GM19463 (cell line): ENCODE data around the gene TPD52L1.

ENCODE experiments used
- ATAC-seq: cut with Tn5 transposase; IDR thresholded peaks from one replicate; pipeline ENCODE4 v1.9.1; 2021; ENCODE audit warnings: mild to moderate bottlenecking, moderate library complexity; ENCODE audit not compliant: unreplicated experiment

Gene TPD52L1

GRCh38 chr6:125174626-125175025, 21.1 kb downstream of the TPD52L1 start:
- ATAC-seq: no peak

DNA sequence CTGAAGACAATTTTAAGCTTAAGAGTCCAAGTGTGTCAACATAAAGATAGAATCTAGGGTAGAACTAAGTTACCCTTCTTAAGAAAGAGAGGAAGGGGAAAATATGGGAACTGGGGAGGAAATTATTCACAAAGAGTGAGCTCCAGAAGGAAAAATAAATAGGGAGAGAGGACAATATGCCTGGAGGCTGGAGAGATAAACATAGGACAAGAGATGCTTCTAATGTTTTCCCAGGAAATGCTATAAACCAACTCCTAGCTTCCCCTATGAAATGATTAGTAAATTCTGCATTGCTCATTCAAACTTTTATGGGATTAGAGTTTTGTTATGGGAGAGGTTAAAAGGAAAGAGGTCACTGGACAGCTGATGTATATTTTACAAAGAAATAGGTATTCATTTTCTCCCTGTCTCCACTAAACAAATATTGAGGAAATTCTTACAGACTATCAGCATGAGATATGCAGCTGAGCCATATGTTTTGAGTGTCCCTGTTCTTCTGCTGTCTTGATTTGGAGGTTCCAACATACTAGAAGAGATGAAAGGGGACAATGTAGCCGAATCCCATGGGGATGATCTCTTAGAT, 22.0 kb downstream of the TPD52L1 start:
- ATAC-seq: no peak

GRCh38 chr6:125182237-125183008, 28.9 kb downstream of the TPD52L1 start:
- ATAC-seq: no peak

GRCh38 chr6:125183391-125183790, 29.8 kb downstream of the TPD52L1 start:
- no peak for ATAC-seq

DNA sequence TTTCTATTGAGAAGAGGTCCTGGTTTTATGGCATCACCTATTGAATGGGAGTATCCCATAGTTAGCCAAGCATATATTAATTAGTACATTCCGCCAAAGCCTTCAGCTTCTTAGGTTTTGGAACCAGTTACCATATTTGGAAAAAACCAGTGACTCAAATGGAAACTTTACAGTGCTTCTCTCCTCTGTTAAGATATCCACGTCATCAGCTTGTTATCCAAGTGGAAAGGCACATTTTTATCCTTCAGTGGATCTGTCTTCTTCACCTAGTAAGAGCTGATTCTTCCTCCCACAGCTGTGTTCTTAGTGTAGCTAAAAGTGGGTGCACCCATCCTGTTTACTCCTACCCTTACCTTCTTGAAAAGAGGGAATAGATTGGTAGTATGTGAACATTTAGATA, 34.5 kb downstream of the TPD52L1 start:
- no peak for ATAC-seq

- ATAC-seq: no peak
These were observed 35.1 kb downstream of the TPD52L1 start for GRCh38 chr6:125188594-125189203.

- ATAC-seq: no peak
These were observed 35.9 kb downstream of the TPD52L1 start for GRCh38 chr6:125189494-125189893.

- ATAC-seq: no peak
These were observed 37.1 kb downstream of the TPD52L1 start for GRCh38 chr6:125190667-125191066.

DNA sequence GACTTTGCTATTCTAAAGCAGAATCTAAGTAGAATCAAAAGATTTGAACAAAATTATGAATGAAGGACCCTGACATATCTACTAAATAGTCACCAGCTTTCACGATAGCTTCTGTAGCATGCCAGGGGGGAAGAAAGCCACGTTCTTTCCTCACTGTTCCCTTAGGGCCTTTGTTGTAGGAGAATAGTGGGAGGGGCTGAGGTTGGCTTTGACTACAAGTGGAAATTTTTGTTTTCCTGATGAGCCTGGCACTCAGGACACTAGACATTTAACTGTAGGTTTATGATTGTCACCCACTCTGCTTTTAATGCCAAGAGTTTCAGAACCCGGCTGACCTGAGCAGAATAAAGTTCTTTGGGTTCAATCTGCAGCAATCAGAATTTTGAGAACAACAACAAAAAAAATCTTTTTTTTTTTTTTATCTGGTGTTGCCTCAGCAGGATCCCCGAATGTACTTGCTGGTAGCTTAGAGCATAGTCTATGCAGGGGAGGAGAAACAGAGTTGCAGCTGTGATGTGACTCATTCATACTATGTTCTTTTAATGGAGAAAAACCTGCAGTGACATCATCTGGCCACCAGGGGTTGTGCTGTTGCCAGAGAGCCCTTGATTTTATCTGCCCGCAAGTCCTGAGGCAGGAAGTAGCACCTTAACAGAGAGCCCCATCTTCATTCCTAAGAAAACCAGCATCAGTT, 38.5 kb downstream of the TPD52L1 start:
- ATAC-seq: peak; percentile 98

DNA sequence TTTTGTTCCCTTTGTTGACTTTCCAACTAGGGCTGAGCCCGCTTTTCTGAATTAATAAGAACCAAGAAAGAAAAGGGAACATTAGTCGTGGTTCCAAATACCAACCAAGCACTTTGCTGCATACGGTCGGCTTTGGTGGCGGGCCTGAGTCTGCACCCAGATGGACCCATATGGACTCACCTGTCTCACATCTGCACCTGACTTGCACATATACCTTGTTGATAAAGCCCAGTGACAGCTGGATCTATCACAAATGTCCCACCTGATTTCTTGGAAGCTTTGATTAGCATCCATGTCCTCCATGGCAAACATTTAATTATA, 39.0 kb downstream of the TPD52L1 start:
- ATAC-seq: no peak

DNA sequence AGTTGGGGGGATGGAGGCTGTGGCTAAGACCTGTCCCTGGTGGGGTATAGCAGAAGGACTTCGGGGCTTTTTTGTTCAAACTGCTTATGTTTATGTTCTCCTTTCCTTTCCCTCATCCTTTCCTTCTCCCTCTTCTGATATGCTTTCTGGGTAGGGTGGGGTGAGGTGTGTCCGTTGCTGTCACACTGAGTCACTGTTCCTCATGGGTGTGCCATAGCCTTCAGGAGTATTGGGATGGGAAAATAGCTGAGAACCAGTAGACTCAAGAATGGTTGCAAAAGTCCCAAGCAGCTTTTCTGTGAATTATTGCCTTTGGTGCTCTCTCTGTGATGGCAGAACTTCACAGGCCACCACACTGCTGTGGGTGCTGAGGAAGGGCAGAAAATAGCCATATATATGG, 39.6 kb downstream of the TPD52L1 start:
- no peak for ATAC-seq

- no peak for ATAC-seq
These were observed 41.4 kb downstream of the TPD52L1 start for GRCh38 chr6:125194941-125195340.

GRCh38 chr6:125195526-125195925, 42.0 kb downstream of the TPD52L1 start:
- no peak for ATAC-seq

DNA sequence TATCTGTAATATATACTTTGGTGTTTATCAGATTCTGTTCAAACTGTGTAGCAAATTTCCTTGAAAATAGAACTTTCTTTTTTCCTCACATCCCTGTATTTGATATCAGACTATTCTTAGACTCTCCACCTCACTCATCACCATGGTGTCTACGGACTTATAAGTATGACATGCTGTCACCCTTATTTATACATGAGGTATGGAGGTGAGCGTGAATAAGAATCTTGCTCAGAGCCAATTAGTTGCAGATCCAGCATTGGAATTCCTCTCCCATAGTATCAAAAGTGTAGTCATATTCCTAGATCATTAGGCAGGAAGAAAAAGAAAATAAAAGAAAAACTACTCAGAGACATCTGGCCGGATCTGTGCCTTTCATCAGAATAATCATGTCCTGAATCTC, 43.0 kb downstream of the TPD52L1 start:
- ATAC-seq: no peak

DNA sequence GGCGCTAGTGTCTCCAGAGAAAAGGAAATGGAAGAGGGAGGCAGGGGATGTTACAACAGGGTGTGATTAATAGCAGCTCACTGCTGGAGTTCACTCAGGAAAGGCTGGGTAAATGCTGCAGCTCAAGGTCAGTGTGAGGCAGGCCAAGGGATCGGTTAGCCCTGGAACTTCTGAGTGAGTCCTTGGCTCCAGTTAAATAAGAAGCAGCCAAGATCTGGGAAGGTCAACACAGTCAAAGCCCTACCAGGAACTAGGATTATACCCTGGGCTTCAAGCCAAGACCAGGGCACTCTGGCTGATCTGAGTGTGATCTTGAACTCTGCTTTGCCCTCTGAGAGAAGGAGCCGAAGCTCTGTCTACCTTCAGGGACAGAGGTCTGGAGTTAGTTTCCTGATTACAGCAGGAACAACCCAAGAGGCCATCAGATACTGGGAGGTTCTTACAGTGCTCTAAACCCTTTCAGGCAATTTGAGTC, 44.3 kb downstream of the TPD52L1 start:
- ATAC-seq: no peak

DNA sequence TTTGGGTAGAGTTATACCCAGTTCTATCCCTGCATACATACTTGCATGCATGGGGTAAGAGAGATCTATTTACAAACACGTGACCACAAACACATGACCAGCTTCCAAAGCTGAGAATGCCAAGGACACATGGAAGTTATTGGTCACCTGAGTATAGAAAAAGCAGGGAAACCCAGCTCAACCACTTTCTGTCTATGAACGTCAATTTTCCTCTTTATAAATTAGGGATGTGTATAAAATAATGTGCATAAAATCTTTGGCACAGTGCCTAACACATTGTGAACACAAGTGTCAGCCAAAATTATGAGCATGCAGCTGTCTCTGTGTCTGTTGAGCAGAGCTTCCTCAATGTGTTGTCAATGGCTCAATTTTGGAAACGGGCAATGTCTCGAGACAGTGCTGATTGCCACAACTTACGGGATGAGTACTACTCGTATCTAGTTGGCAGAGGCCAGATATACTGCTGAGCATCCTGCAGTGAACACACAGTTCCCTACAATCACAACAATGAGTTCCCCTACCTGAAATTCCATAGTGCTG, 44.9 kb downstream of the TPD52L1 start:
- ATAC-seq: no peak

DNA sequence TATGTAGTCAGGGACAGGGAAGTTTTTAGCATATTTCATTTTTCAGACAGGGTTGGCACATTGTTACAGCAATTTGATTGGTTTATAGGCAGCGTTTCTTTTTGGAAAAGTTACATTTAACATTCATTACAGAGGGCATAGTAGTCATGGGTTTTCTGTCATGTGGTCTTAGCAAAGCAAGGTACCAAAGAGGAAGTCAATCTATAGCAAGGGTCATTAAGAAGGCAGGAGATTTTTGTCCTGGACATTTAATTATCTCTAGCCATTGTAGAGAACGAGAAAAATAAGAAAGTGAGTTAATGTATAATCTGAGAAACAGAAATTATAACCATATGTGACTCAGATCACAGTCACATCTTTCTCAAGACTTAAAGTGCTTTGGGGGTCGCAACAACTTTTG, 47.4 kb downstream of the TPD52L1 start:
- no peak for ATAC-seq

DNA sequence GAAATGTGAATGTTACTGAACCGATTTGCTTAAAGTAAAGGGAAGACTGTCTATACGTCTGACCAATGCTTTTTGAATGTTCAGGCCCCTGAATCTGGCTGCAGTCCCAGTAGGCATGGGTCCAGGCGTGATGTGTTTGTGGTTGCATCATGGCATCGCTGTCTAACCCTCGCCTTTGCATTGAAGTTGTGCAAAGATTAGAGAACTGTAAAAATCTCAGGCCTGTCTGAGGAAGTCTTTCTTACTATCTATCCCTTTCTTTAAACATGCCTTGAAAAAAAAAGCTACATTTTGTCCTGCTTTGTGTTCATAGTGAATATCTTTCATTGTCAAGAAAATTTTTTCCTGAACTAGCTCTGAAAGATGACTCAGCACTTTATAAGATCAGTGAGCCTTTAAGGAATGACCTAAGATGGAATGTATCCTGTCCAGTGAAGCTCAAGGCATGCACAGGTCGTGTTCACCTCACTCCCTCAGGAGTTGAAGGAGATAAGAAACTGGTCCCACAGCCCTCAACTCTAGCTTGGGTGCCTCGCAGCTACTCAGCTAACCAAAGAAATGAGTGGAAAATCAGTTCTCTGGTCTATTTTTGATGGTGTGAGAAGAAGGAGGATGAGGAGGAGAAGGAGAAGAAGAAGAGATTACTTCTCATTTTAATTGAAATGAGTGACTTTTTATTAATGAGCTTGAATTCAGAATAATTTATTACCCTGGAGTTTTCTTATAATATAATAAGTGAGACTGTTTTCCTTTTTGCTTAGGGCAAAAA, 48.6 kb downstream of the TPD52L1 start:
- no peak for ATAC-seq

DNA sequence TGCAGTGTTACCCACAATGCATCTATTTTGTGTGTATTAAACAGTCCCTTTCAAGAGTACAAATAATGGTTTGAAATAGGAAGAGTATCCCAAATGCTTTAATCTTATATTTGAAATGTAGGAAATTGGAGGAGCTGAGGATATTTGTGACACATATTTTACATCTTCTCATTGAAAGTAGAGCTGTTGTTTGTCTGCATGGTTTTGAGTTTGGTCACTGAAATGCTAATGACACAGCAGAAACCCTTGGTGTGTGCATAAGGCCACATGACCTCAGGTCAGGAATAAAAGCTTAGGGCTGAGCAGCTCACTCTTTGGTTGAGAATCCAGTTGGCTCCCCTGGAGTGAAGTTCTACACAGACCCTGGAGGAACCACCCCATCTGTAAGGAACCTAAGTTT, 49.8 kb downstream of the TPD52L1 start:
- no peak for ATAC-seq

DNA sequence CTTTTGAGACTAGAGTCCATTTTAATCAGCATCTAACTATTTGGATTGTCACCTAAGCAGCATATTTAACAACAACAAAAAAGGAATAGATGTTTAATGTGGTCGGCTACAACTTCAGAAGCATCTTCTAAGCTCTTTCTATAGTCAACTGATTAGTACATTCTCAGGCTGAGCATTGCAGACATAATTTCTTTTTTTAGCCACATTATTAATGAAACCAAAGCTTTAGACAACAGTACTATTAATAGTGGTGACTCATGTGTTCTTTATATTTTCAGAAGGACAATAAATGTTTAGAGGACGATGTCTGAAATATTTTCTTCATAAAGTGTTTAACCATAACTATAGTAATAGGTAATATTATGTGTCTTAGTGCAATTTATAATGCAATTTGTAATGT, 52.4 kb downstream of the TPD52L1 start:
- ATAC-seq: no peak

DNA sequence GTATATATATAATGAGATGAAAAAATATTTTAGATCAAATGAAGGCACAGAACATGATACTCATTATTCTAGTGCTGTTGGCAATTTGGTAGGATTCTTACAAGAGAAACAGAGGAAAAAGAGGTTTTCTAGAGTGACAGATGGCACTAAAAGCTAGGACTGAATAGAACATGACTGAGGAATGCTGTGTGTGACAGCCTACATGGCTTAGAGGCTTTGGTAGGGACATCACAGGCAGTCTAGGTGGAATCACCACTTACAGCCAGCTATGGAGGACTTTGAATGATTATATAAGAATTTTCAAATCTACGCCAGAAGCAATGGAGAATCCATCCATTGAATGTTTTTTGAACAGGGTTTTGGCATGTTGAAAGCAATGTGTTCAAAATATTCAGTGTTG, 52.8 kb downstream of the TPD52L1 start:
- ATAC-seq: no peak
